Coronary artery (tissue), 2 donors: ENCODE results near the gene LRRC56.

Experiments used
- DNase-seq: peaks from one replicate; pipeline ENCODE4 v3.0.0-alpha.2; 2017; ENCODE audit warnings: low spot score
- H3K27ac ChIP-seq, 2 donors: fragments of 200-600 bp; sonication (generic); one replicate each; pipeline ENCODE4 v1.5.1; 2016 to 2019
- H3K4me3 ChIP-seq: fragments of 200-600 bp; sonication (generic); 2 replicates; pipeline ENCODE4 v1.5.1; 2016; ENCODE audit warnings: mild to moderate bottlenecking, moderate library complexity
- CTCF ChIP-seq: fragments of 200-600 bp; sonication (generic); IDR thresholded peaks from one replicate; pipeline ENCODE4 v1.5.1; 2019; ENCODE audit warnings: antibody characterized with exemption

Gene LRRC56

GRCh38 chr11:501683-502287 lies 35.5 kb upstream of the LRRC56 start:
- peak; percentile 71 for DNase-seq
- no peak for TF ChIP-seq CTCF
- Histone ChIP-seq H3K27ac (no peak overlapping the region), H3K4me3 (no peak overlapping the region)

- Histone ChIP-seq H3K4me3 (peak overlapping the region; percentile 97), H3K27ac (peak overlapping the region in 1 of 2 donors; percentile 91)
- DNase-seq = peak; percentile 78
- no peak for TF ChIP-seq CTCF
These were observed 34.8 kb upstream of the LRRC56 start for GRCh38 chr11:502288-503178.

GRCh38 chr11:503179-503981 lies 33.9 kb upstream of the LRRC56 start:
- TF ChIP-seq CTCF = no peak
- peak overlapping the region; percentile 70 to 91 for H3K27ac ChIP-seq
- peak; percentile 86 for DNase-seq
- peak overlapping the region; percentile 97 for H3K4me3 ChIP-seq

- peak; percentile 78 for DNase-seq
- Histone ChIP-seq H3K27ac (peak overlapping the region; percentile 70 to 91), H3K4me3 (peak overlapping the region; percentile 97)
- no peak for TF ChIP-seq CTCF
These were observed 33.0 kb upstream of the LRRC56 start for GRCh38 chr11:504053-504993.

GRCh38 chr11:504994-505344 lies 32.4 kb upstream of the LRRC56 start:
- Histone ChIP-seq H3K4me3 (peak overlapping the region; percentile 97), H3K27ac (peak overlapping the region; percentile 70 to 91)
- no peak for TF ChIP-seq CTCF
- no peak for DNase-seq

- Histone ChIP-seq H3K4me3 (peak overlapping the region; percentile 97), H3K27ac (peak overlapping the region; percentile 99 to 100)
- TF ChIP-seq CTCF = no peak
- peak; percentile 98 for DNase-seq
These were observed 30.9 kb upstream of the LRRC56 start for GRCh38 chr11:506238-506994.
